KMS-11 (cell line): ENCODE results near the gene AJAP1.
"Not testable (repeated sequence)": the region's sequence is repeated elsewhere in the genome, so short reads cannot be mapped to it uniquely, and the experiment has no call there.

Experiments
- H2AFZ ChIP-seq: fragments of 200-600 bp; sonication (generic); 2 replicates; pipeline ENCODE4 v1.6.1; 2016; ENCODE audit warnings: antibody characterized with exemption, mixed run types, low read depth
- H3K27ac ChIP-seq: fragments of 200-600 bp; sonication (generic); 2 replicates; pipeline ENCODE4 v1.6.1; 2016; ENCODE audit warnings: mild to moderate bottlenecking, mixed run types
- H3K27me3 ChIP-seq: fragments of 200-600 bp; sonication (generic); 2 replicates; pipeline ENCODE4 v1.6.1; 2017; ENCODE audit warnings: mild to moderate bottlenecking, low read depth, mixed run types, moderate library complexity; ENCODE audit not compliant: insufficient read depth
- H3K36me3 ChIP-seq: fragments of 200-600 bp; sonication (generic); 2 replicates; pipeline ENCODE4 v1.6.1; 2017; ENCODE audit warnings: mild to moderate bottlenecking, mixed run types; ENCODE audit not compliant: insufficient read depth
- H3K4me1 ChIP-seq: fragments of 200-600 bp; sonication (generic); 2 replicates; pipeline ENCODE4 v1.6.1; 2016; ENCODE audit warnings: mild to moderate bottlenecking, low read depth, mixed run types; ENCODE audit not compliant: poor library complexity, severe bottlenecking
- H3K4me2 ChIP-seq: fragments of 200-600 bp; sonication (generic); 2 replicates; pipeline ENCODE4 v1.7.0; 2016; ENCODE audit warnings: mild to moderate bottlenecking, mixed run types
- H3K4me3 ChIP-seq: fragments of 200-600 bp; sonication (generic); IDR thresholded peaks from 2 replicates; pipeline ENCODE4 v1.6.1; 2017; ENCODE audit warnings: low read depth, low read length, mixed read lengths; ENCODE audit not compliant: insufficient read depth
- H3K79me2 ChIP-seq: fragments of 200-600 bp; sonication (generic); 2 replicates; pipeline ENCODE4 v1.6.1; 2016; ENCODE audit warnings: low read depth, mixed run types; ENCODE audit not compliant: insufficient read depth
- H3K9ac ChIP-seq: fragments of 200-600 bp; sonication (generic); 2 replicates; pipeline ENCODE4 v1.6.1; 2016; ENCODE audit warnings: mild to moderate bottlenecking, mixed run types
- H4K20me1 ChIP-seq: fragments of 200-600 bp; sonication (generic); 2 replicates; pipeline ENCODE4 v1.6.1; 2016; ENCODE audit warnings: mild to moderate bottlenecking, mixed run types; ENCODE audit not compliant: insufficient read depth
- CTCF ChIP-seq: fragments of 200-600 bp; sonication (generic); conservative IDR thresholded peaks from 2 replicates; pipeline ENCODE4 v1.6.1; 2017; ENCODE audit warnings: low read depth, mild to moderate bottlenecking, antibody characterized with exemption, low read length, moderate library complexity, mixed read lengths

The AJAP1 gene

GRCh38 chr1:4616831-4617465, 37.5 kb upstream of the AJAP1 start:
- no peak for TF ChIP-seq CTCF
- H3K4me1 ChIP-seq: no peaks in the 10 kb centered on the region
- H3K27me3 ChIP-seq: no peaks in the 10 kb centered on the region; the same call in 1 of the 2 replicates

GRCh38 chr1:4617506-4617905, 36.9 kb upstream of the AJAP1 start:
- TF ChIP-seq CTCF: no peak
- Histone ChIP-seq H2AFZ (no peak overlapping the region), H3K79me2 (no peaks in the 10 kb centered on the region)

More at GRCh38 chr1:4616831-4617465, 37.5 kb upstream of the AJAP1 start:
- H3K27ac ChIP-seq: no peak overlapping the region
- no peaks in the 10 kb centered on the region for H4K20me1 ChIP-seq
- no peak overlapping the region for H3K4me2 ChIP-seq
- no peak overlapping the region for H3K9ac ChIP-seq
- H2AFZ ChIP-seq: no peak overlapping the region
- no peaks in the 10 kb centered on the region for H3K79me2 ChIP-seq
- no peaks in the 10 kb centered on the region for H3K36me3 ChIP-seq
- no peak overlapping the region for H3K4me3 ChIP-seq

GRCh38 chr1:4618827-4619226, 35.6 kb upstream of the AJAP1 start:
- not testable (repeated sequence) for H3K36me3 ChIP-seq, H3K4me3 ChIP-seq, H3K4me1 ChIP-seq, H3K4me2 ChIP-seq, H4K20me1 ChIP-seq, H3K27me3 ChIP-seq, H3K9ac ChIP-seq, H2AFZ ChIP-seq, H3K27ac ChIP-seq, H3K79me2 ChIP-seq

More at GRCh38 chr1:4617506-4617905, 36.9 kb upstream of the AJAP1 start:
- no peaks in the 10 kb centered on the region for H3K4me1 ChIP-seq
- no peaks in the 10 kb centered on the region for H3K36me3 ChIP-seq
- H4K20me1 ChIP-seq: no peaks in the 10 kb centered on the region
- H3K27me3 ChIP-seq: no peaks in the 10 kb centered on the region; the same call in 1 of the 2 replicates
- H3K4me2 ChIP-seq: no peak overlapping the region
- H3K4me3 ChIP-seq: no peak overlapping the region
- no peak overlapping the region for H3K9ac ChIP-seq
- H3K27ac ChIP-seq: no peak overlapping the region

GRCh38 chr1:4621646-4622045, 32.8 kb upstream of the AJAP1 start:
- Histone ChIP-seq H3K4me1 (no peaks in the 10 kb centered on the region), H3K4me2 (no peak overlapping the region), H3K27ac (no peak overlapping the region), H3K36me3 (no peaks in the 10 kb centered on the region), H2AFZ (no peak overlapping the region), H3K27me3 (no peaks in the 10 kb centered on the region; the same call in 1 of the 2 replicates), H3K9ac (no peak overlapping the region), H3K79me2 (no peaks in the 10 kb centered on the region), H4K20me1 (no peaks in the 10 kb centered on the region), H3K4me3 (no peak overlapping the region)
- no peak for TF ChIP-seq CTCF

- Histone ChIP-seq H3K9ac (no peak overlapping the region), H3K4me1 (no peaks in the 10 kb centered on the region), H2AFZ (no peak overlapping the region), H3K79me2 (no peaks in the 10 kb centered on the region), H4K20me1 (no peaks in the 10 kb centered on the region), H3K36me3 (no peaks in the 10 kb centered on the region), H3K4me3 (no peak overlapping the region), H3K4me2 (no peak overlapping the region), H3K27ac (no peak overlapping the region), H3K27me3 (no peaks in the 10 kb centered on the region; the same call in 1 of the 2 replicates)
- no peak for TF ChIP-seq CTCF
These were observed 31.6 kb upstream of the AJAP1 start for GRCh38 chr1:4622821-4623220.
